ENCODE data around the gene ADAM19. TPM values are rescaled to one million over a fixed set of nuclear protein-coding genes. Genes with fewer than 3 reads are reported as not detected.

The ADAM19 gene
- total and polyA plus RNA-seq, 2 experiments from 2014 or later: 9.1 to 13.2 TPM

- Mint-ChIP-seq H3K27me3 (ENCODE audit: insufficient read depth, low read depth, poor library complexity) (peaks cover 2% of the 10 kb centered on the region), H3K4me1 (no peaks in the 10 kb centered on the region), H3K4me3 (no peak overlapping the region), H3K9me3 (no peaks in the 10 kb centered on the region), H3K27ac (no peak overlapping the region), H3K36me3 (ENCODE audit: low read depth) (no peaks in the 10 kb centered on the region)
- Histone ChIP-seq H3K36me3 (ENCODE audit: insufficient read depth) (no peaks in the 10 kb centered on the region; the same call in 1 of the 2 replicates), H3K27ac (ENCODE audit: low read depth) (no peak overlapping the region), H3K27me3 (ENCODE audit: insufficient read depth) (no peaks in the 10 kb centered on the region), H3F3A (replicated peaks; ENCODE audit: low read depth) (no peaks in the 10 kb centered on the region), H3K4me1 (ENCODE audit: insufficient read depth) (no peaks in the 10 kb centered on the region), H4K20me1 (replicated peaks; ENCODE audit: insufficient read depth) (no peaks in the 10 kb centered on the region), H3K9me2 (ENCODE audit: insufficient read depth) (no peaks in the 10 kb centered on the region), H3K4me2 (no peak overlapping the region), H3K4me3 (no peak overlapping the region), H2AFZ (no peak overlapping the region), H3K79me2 (replicated peaks; ENCODE audit: insufficient read depth) (no peaks in the 10 kb centered on the region)
- DNase-seq (ENCODE audit: low spot score) (no peak), ATAC-seq (no peak)
- TF ChIP-seq ETS1 (IDR thresholded peaks at IDR 0.05): no peak
- TF ChIP-seq EZH2phosphoT487 (IDR thresholded peaks at IDR 0.05; ENCODE audit: unreplicated experiment): no peak
- TF ChIP-seq, protein P1, sequence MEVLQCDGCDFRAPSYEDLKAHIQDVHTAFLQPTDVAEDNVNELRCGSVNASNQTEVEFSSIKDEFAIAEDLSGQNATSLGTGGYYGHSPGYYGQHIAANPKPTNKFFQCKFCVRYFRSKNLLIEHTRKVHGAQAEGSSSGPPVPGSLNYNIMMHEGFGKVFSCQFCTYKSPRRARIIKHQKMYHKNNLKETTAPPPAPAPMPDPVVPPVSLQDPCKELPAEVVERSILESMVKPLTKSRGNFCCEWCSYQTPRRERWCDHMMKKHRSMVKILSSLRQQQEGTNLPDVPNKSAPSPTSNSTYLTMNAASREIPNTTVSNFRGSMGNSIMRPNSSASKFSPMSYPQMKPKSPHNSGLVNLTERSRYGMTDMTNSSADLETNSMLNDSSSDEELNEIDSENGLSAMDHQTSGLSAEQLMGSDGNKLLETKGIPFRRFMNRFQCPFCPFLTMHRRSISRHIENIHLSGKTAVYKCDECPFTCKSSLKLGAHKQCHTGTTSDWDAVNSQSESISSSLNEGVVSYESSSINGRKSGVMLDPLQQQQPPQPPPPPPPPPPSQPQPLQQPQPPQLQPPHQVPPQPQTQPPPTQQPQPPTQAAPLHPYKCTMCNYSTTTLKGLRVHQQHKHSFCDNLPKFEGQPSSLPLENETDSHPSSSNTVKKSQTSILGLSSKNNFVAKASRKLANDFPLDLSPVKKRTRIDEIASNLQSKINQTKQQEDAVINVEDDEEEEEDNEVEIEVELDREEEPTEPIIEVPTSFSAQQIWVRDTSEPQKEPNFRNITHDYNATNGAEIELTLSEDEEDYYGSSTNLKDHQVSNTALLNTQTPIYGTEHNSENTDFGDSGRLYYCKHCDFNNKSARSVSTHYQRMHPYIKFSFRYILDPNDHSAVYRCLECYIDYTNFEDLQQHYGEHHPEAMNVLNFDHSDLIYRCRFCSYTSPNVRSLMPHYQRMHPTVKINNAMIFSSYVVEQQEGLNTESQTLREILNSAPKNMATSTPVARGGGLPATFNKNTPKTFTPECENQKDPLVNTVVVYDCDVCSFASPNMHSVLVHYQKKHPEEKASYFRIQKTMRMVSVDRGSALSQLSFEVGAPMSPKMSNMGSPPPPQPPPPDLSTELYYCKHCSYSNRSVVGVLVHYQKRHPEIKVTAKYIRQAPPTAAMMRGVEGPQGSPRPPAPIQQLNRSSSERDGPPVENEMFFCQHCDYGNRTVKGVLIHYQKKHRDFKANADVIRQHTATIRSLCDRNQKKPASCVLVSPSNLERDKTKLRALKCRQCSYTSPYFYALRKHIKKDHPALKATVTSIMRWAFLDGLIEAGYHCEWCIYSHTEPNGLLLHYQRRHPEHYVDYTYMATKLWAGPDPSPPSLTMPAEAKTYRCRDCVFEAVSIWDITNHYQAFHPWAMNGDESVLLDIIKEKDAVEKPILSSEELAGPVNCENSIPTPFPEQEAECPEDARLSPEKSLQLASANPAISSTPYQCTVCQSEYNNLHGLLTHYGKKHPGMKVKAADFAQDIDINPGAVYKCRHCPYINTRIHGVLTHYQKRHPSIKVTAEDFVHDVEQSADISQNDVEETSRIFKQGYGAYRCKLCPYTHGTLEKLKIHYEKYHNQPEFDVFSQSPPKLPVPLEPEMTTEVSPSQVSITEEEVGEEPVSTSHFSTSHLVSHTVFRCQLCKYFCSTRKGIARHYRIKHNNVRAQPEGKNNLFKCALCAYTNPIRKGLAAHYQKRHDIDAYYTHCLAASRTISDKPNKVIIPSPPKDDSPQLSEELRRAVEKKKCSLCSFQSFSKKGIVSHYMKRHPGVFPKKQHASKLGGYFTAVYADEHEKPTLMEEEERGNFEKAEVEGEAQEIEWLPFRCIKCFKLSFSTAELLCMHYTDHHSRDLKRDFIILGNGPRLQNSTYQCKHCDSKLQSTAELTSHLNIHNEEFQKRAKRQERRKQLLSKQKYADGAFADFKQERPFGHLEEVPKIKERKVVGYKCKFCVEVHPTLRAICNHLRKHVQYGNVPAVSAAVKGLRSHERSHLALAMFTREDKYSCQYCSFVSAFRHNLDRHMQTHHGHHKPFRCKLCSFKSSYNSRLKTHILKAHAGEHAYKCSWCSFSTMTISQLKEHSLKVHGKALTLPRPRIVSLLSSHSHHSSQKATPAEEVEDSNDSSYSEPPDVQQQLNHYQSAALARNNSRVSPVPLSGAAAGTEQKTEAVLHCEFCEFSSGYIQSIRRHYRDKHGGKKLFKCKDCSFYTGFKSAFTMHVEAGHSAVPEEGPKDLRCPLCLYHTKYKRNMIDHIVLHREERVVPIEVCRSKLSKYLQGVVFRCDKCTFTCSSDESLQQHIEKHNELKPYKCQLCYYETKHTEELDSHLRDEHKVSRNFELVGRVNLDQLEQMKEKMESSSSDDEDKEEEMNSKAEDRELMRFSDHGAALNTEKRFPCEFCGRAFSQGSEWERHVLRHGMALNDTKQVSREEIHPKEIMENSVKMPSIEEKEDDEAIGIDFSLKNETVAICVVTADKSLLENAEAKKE (CRISPR knock-in tag; IDR thresholded peaks at IDR 0.05): no peak
- no peak for TF ChIP-seq CREB1 (CRISPR knock-in tag; IDR thresholded peaks at IDR 0.05; ENCODE audit: low read depth)
- no peak for TF ChIP-seq STAT1 (IDR thresholded peaks at IDR 0.05; ENCODE audit: unreplicated experiment)
- no peak for TF ChIP-seq JUNB (IDR thresholded peaks at IDR 0.05; ENCODE audit: unreplicated experiment)
- no peak for TF ChIP-seq ZNF114 (CRISPR knock-in tag; IDR thresholded peaks at IDR 0.05)
- no peak for TF ChIP-seq EZH2 (IDR thresholded peaks at IDR 0.05; ENCODE audit: low read depth, unreplicated experiment)
- no peak for TF ChIP-seq REST (IDR thresholded peaks at IDR 0.05; ENCODE audit: unreplicated experiment)
- TF ChIP-seq ZNF331 (CRISPR knock-in tag; IDR thresholded peaks at IDR 0.05; ENCODE audit: low read depth): no peak
These were observed 70.1 kb downstream of the ADAM19 start for GRCh38 chr5:157505496-157505895.

All from GM23338 (cell line).